GM21423 (cell line): ENCODE results near the gene MOB2.

Experiments used
- ATAC-seq: cut with Tn5 transposase; IDR thresholded peaks from one replicate; pipeline ENCODE4 v1.9.1; 2021; ENCODE audit warnings: mild to moderate bottlenecking, moderate library complexity; ENCODE audit not compliant: unreplicated experiment

MOB2 gene

GRCh38 chr11:1475841-1476240 is 10.7 kb downstream of the MOB2 start:
- no peak for ATAC-seq

- ATAC-seq, result no peak
Observed at GRCh38 chr11:1473786-1474185, 12.8 kb downstream of the MOB2 start.

GRCh38 chr11:1473011-1473628 is 13.5 kb downstream of the MOB2 start:
- ATAC-seq, result no peak

- ATAC-seq, result no peak
Observed at GRCh38 chr11:1472180-1473005, 14.2 kb downstream of the MOB2 start.

- ATAC-seq, result no peak
Observed at GRCh38 chr11:1471736-1472135, 14.8 kb downstream of the MOB2 start.

GRCh38 chr11:1470681-1471611 is 15.6 kb downstream of the MOB2 start:
- no peak for ATAC-seq

GRCh38 chr11:1469911-1470680 is 16.5 kb downstream of the MOB2 start:
- ATAC-seq, result no peak

- ATAC-seq, result no peak
Observed at GRCh38 chr11:1469287-1469910, 17.2 kb downstream of the MOB2 start.

GRCh38 chr11:1468473-1469066 is 18.0 kb downstream of the MOB2 start:
- no peak for ATAC-seq

- ATAC-seq, result no peak
Observed at GRCh38 chr11:1468002-1468401, 18.6 kb downstream of the MOB2 start.

GRCh38 chr11:1467270-1467669 is 19.3 kb downstream of the MOB2 start:
- ATAC-seq, result no peak

- no peak for ATAC-seq
Observed at GRCh38 chr11:1466784-1467183, 19.8 kb downstream of the MOB2 start.

- no peak for ATAC-seq
Observed at GRCh38 chr11:1463056-1463455, 23.5 kb downstream of the MOB2 start.

- no peak for ATAC-seq
Observed at GRCh38 chr11:1462698-1462975, 23.9 kb downstream of the MOB2 start.

- no peak for ATAC-seq
Observed at GRCh38 chr11:1461826-1462697, 24.5 kb downstream of the MOB2 start.

GRCh38 chr11:1460986-1461825 is 25.4 kb downstream of the MOB2 start:
- ATAC-seq, result no peak

- ATAC-seq, result no peak
Observed at GRCh38 chr11:1460396-1460985, 26.1 kb downstream of the MOB2 start.
